Liver (tissue), 3 donors: ENCODE results near the gene MSRB2.

Experiments
- CTCF ChIP-seq: fragments of 150-350 bp; IDR thresholded peaks from 2 replicates; pipeline ENCODE4 v1.5.1; 2017; ENCODE audit warnings: improper control_type of control experiment, low read depth, low read length; ENCODE audit not compliant: missing input control
- HNF4A ChIP-seq, 2 donors: conservative IDR thresholded peaks; 2 replicates each; pipeline ENCODE4 v1.6.1; 2016; ENCODE audit warnings: antibody characterized with exemption in 2 of 2, mild to moderate bottlenecking in 2 of 2
- JUND ChIP-seq, 2 donors: IDR thresholded peaks; 2 replicates each; pipeline ENCODE4 v1.6.1; 2016; ENCODE audit warnings: antibody characterized with exemption in 2 of 2
- MAX ChIP-seq: IDR thresholded peaks from 2 replicates; pipeline ENCODE4 v1.6.1; 2016; ENCODE audit warnings: antibody characterized with exemption
- TAF1 ChIP-seq: conservative IDR thresholded peaks from 2 replicates; pipeline ENCODE4 v1.6.1; 2016; ENCODE audit warnings: antibody characterized with exemption, mild to moderate bottlenecking
- YY1 ChIP-seq: IDR thresholded peaks from 2 replicates; pipeline ENCODE4 v1.6.1; 2016; ENCODE audit warnings: antibody characterized with exemption, mild to moderate bottlenecking
- donor health status: healthy.
- donor health status: healthy.

- TF ChIP-seq CTCF: no peak
- TF ChIP-seq HNF4A (conservative IDR thresholded peaks at IDR 0.05): no peak
- TF ChIP-seq MAX: no peak
- TF ChIP-seq TAF1: no peak
- no peak for TF ChIP-seq YY1
- no peak for TF ChIP-seq JUND (IDR thresholded peaks at IDR 0.05)
These were observed 25.8 kb downstream of the MSRB2 start for GRCh38 chr10:23121135-23121534.
